ENCODE results near the gene CAMTA1. TPM values are rescaled to one million over a fixed set of nuclear protein-coding genes. Genes with fewer than 3 reads are reported as not detected.

The CAMTA1 gene
- total RNA-seq, 3 donors from 2014 or later = 73.4 to 114 (median 82.6) TPM

DNA sequence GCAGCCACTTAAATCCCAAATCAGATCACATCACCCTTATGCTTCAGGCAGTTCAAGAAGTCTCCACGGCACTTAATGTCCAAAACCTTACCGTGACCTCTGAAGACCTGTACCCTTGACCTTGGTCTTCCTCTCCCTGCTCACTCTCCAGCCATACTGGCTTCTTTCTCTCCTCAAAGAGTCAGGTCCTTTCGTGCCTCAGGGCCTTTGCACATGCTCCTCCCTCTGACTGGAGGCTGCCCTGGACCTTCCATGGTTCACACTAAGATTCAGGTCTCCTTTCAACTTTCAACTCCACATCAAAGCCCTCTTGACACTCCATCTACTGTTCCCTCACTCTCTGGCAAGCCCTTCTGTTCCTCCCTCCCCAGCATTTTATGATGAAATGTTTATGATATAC, 695.9 kb downstream of the CAMTA1 start:
- Histone ChIP-seq H3K36me3 (ENCODE audit: low read depth) (no peaks in the 10 kb centered on the region), H3K9me3 (no peaks in the 10 kb centered on the region), H3K4me1 (ENCODE audit: low read depth) (no peaks in the 10 kb centered on the region), H3K4me3 (no peak overlapping the region)
- no peak for TF ChIP-seq CTCF (IDR thresholded peaks at IDR 0.05)
- intact Hi-C loops (cut with DNase I, micrococcal nuclease) = no loop called here
- DNase-seq (no peak), ATAC-seq (no peak)

GRCh38 chr1:7482077-7482476, 696.8 kb downstream of the CAMTA1 start:
- no peak for TF ChIP-seq CTCF (IDR thresholded peaks at IDR 0.05)
- intact Hi-C loops (cut with DNase I, micrococcal nuclease) = no loop called here
- H3K4me1 ChIP-seq (ENCODE audit: low read depth) = no peaks in the 10 kb centered on the region
- H3K4me3 ChIP-seq = no peak overlapping the region
- H3K36me3 ChIP-seq (ENCODE audit: low read depth) = no peaks in the 10 kb centered on the region
- DNase-seq (no peak), ATAC-seq (no peak)
- H3K9me3 ChIP-seq = no peaks in the 10 kb centered on the region

DNA sequence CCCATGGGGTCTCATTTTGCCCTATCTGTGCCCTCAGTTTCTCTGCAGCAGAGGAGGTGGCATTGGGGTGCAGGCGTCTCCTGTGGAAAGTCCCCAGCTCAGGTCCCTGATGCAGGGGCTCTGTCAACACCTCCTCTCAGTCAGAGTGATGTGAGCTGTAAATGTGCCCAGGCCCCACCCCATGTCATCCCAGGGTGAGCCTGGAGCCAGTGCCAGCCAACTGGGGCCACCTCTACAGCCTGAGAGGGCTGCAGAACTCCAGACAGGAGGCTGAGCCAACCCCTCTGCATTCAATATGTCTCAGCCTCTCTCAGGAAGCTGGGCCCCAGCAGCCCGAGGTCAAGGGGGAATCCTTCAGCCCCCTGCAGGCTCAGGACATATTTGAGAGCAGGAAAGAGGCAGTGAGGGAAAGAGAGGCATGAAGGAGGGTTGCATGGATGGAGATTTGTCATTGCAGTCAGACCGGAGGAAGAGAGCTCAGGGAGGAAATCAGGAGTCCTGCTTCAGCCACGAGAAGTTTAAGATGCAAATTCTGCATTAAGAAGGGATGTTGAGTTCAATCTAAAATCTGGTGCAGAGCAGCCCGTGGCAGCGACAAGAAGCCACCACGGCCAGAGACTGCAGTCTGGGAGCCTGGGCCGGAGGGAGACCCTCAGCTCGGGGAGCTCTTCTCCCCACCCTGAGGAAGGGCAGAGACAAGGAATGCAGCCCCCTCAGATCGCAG, 697.7 kb downstream of the CAMTA1 start:
- no peaks in the 10 kb centered on the region for H3K36me3 ChIP-seq (ENCODE audit: low read depth)
- no peak for DNase-seq
- ATAC-seq = no peak
- H3K4me1 ChIP-seq (ENCODE audit: low read depth) = no peaks in the 10 kb centered on the region
- H3K9me3 ChIP-seq = no peaks in the 10 kb centered on the region
- TF ChIP-seq CTCF (IDR thresholded peaks at IDR 0.05) = no peak
- intact Hi-C loops (cut with DNase I, micrococcal nuclease) = no loop called here
- no peak overlapping the region for H3K4me3 ChIP-seq

GRCh38 chr1:7483634-7484383, 698.6 kb downstream of the CAMTA1 start:
- no peaks in the 10 kb centered on the region for H3K4me1 ChIP-seq (ENCODE audit: low read depth)
- ATAC-seq = no peak
- no peaks in the 10 kb centered on the region for H3K9me3 ChIP-seq
- no peaks in the 10 kb centered on the region for H3K36me3 ChIP-seq (ENCODE audit: low read depth)
- DNase-seq = no peak
- TF ChIP-seq CTCF (IDR thresholded peaks at IDR 0.05) = no peak
- no peak overlapping the region for H3K4me3 ChIP-seq
- intact Hi-C loops (cut with DNase I, micrococcal nuclease) = no loop called here

GRCh38 chr1:7485086-7485780, 700.0 kb downstream of the CAMTA1 start:
- no peak overlapping the region for H3K4me3 ChIP-seq
- H3K36me3 ChIP-seq (ENCODE audit: low read depth) = no peaks in the 10 kb centered on the region
- H3K9me3 ChIP-seq = no peaks in the 10 kb centered on the region
- intact Hi-C loops (cut with DNase I, micrococcal nuclease) = no loop called here
- H3K4me1 ChIP-seq (ENCODE audit: low read depth) = no peaks in the 10 kb centered on the region
- DNase-seq (no peak), ATAC-seq (no peak)
- no peak for TF ChIP-seq CTCF (IDR thresholded peaks at IDR 0.05)

Measured in mucosa of descending colon (tissue), 3 donors.